Activated T-helper 1 cell treated with anti-CD3 and anti-CD28 coated beads, Interleukin-12 subunit alpha, Interleukin-12 subunit beta, Interleukin-2, Interleukin-4 antibody, amounts not matched to agents 30 ng/mL and 10 ng/mL and 1 ng/mL, durations not matched to agents 14 hours and 24 hours and 36 hours (primary cell): ENCODE results near the gene DPYD. TPM values are rescaled to one million over a fixed set of nuclear protein-coding genes. Genes with fewer than 3 reads are reported as not detected.
A peak's percentile ranks its signal among the peaks of the same experiment; 100 is the strongest.

ENCODE experiments used
- DNase-seq: peaks from one replicate; pipeline ENCODE4 v3.0.0; 2021; ENCODE audit warnings: low spot score
- H3K27ac Mint-ChIP-seq: one replicate; pipeline ENCODE4 v1.8.0; 2021; ENCODE audit warnings: mild to moderate bottlenecking, mixed read lengths
- H3K27me3 Mint-ChIP-seq: one replicate; pipeline ENCODE4 v1.8.0; 2022; ENCODE audit warnings: mild to moderate bottlenecking, moderate library complexity, mixed read lengths; ENCODE audit not compliant: insufficient read depth
- H3K36me3 Mint-ChIP-seq: one replicate; pipeline ENCODE4 v1.8.0; 2021; ENCODE audit warnings: low read depth, mixed read lengths
- H3K4me1 Mint-ChIP-seq: one replicate; pipeline ENCODE4 v1.8.0; 2021; ENCODE audit warnings: low read depth, mixed read lengths
- H3K4me3 Mint-ChIP-seq: one replicate; pipeline ENCODE4 v1.8.0; 2021; ENCODE audit warnings: mild to moderate bottlenecking, moderate library complexity, mixed read lengths
- H3K9me3 Mint-ChIP-seq: one replicate; pipeline ENCODE4 v1.8.0; 2021; ENCODE audit warnings: mixed read lengths
- intact Hi-C: fragments of 100-400 bp; cut with micrococcal nuclease; formaldehyde crosslinking; loops from one replicate; pipeline ENCODE4 v1.15.1; 2024
- total RNA-seq: library from RNA; stranded (reverse); gene quantifications from 2 replicates; pipeline ENCODE4 v1.2.3, GENCODE V29; 2022

Gene DPYD
- total RNA-seq, 1 donor from 2014 or later: 16.2 TPM

- intact Hi-C loops: no loop called here
- peaks cover 6% of the 10 kb centered on the region for H3K9me3 Mint-ChIP-seq
- H3K4me3 Mint-ChIP-seq: no peak overlapping the region
- H3K27ac Mint-ChIP-seq: no peak overlapping the region
- no peaks in the 10 kb centered on the region for H3K36me3 Mint-ChIP-seq
- DNase-seq: no peak
- H3K27me3 Mint-ChIP-seq: no peaks in the 10 kb centered on the region
- no peaks in the 10 kb centered on the region for H3K4me1 Mint-ChIP-seq
These were observed 366.9 kb downstream of the DPYD start for GRCh38 chr1:97553971-97554370.

DNA sequence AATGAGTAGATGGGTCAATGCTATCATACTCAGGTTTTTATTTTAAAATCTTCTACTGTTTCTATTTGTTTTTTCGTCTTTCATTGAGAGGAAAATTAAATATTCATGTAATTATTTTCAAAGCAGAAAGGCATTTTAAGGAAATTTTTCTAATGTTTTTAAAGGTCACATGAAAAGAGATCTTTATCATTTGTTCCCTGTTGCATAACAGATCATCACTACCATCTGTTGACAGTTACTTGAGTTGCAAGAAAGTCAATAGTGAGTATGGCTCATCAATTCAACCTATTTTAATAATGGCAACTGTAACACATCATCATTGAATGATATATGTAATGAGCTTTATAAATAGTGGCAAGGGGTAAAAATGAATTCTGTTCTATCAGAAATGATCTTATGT, 369.7 kb downstream of the DPYD start:
- no peaks in the 10 kb centered on the region for H3K9me3 Mint-ChIP-seq
- no peaks in the 10 kb centered on the region for H3K36me3 Mint-ChIP-seq
- intact Hi-C loops: no loop called here
- no peaks in the 10 kb centered on the region for H3K4me1 Mint-ChIP-seq
- no peak for DNase-seq
- no peak overlapping the region for H3K27ac Mint-ChIP-seq
- H3K27me3 Mint-ChIP-seq: no peaks in the 10 kb centered on the region
- no peak overlapping the region for H3K4me3 Mint-ChIP-seq

DNA sequence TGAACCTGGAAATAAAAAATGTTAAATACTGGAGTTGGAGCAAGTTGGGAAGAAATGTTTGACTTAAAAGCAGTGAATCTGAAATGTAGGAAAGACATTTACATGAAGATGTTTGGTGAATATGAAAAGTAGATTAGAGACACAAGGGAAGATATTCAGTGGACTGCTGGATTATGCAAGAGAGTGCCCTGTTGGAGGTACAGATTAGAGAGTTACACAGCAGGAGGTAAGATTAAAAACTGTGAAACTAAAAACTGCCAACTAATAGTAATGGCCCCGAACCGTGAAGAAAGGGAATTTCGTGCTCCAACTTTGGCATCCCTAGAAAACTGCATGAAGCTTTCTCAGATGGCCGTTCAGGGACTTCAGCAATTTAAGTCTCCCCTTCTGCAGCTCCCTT, 375.4 kb downstream of the DPYD start:
- Mint-ChIP-seq H3K9me3 (no peaks in the 10 kb centered on the region), H3K36me3 (peaks cover 2% of the 10 kb centered on the region), H3K4me3 (no peak overlapping the region), H3K27me3 (no peaks in the 10 kb centered on the region), H3K27ac (no peak overlapping the region), H3K4me1 (no peaks in the 10 kb centered on the region)
- intact Hi-C loops: no loop called here
- no peak for DNase-seq

GRCh38 chr1:97540346-97540888, 380.4 kb downstream of the DPYD start:
- H3K9me3 Mint-ChIP-seq: peaks cover 1% of the 10 kb centered on the region
- no peak for DNase-seq
- no peaks in the 10 kb centered on the region for H3K27me3 Mint-ChIP-seq
- no peak overlapping the region for H3K4me3 Mint-ChIP-seq
- intact Hi-C loops: no loop called here
- H3K36me3 Mint-ChIP-seq: peaks cover 2% of the 10 kb centered on the region
- no peak overlapping the region for H3K27ac Mint-ChIP-seq
- H3K4me1 Mint-ChIP-seq: no peaks in the 10 kb centered on the region

DNA sequence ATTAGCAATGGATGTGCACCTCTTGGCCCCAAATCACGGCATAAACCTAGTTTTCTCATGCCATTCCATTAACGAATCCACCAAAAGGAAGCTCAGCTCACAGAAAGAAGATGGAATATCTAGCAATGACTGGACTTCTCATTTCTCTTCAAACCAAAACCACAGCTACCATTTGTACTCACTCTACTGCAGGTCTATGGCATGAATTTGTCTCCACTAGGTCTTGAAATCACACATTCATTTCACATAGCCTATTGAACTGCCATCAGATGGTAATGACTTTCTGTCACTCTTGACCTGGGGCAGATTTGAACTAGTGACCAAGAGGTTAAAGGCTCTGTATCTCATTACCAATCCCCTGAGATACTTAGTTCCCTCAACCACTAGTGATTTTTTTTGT, 382.7 kb downstream of the DPYD start:
- H3K4me1 Mint-ChIP-seq: no peaks in the 10 kb centered on the region
- H3K27me3 Mint-ChIP-seq: no peaks in the 10 kb centered on the region
- intact Hi-C loops: no loop called here
- DNase-seq: no peak
- no peak overlapping the region for H3K4me3 Mint-ChIP-seq
- no peaks in the 10 kb centered on the region for H3K36me3 Mint-ChIP-seq
- peaks cover 8% of the 10 kb centered on the region for H3K9me3 Mint-ChIP-seq
- no peak overlapping the region for H3K27ac Mint-ChIP-seq

- peaks cover 3% of the 10 kb centered on the region for H3K36me3 Mint-ChIP-seq
These were observed 387.5 kb downstream of the DPYD start for GRCh38 chr1:97533358-97533757.

GRCh38 chr1:97529600-97529999, 391.2 kb downstream of the DPYD start:
- intact Hi-C loops: no loop called here
- Mint-ChIP-seq H3K4me1 (no peaks in the 10 kb centered on the region), H3K9me3 (no peaks in the 10 kb centered on the region), H3K36me3 (peaks cover 3% of the 10 kb centered on the region), H3K27me3 (no peaks in the 10 kb centered on the region), H3K27ac (no peak overlapping the region), H3K4me3 (no peak overlapping the region)
- no peak for DNase-seq

More at GRCh38 chr1:97533358-97533757, 387.5 kb downstream of the DPYD start:
- Mint-ChIP-seq H3K9me3 (peaks cover 8% of the 10 kb centered on the region), H3K4me1 (no peaks in the 10 kb centered on the region), H3K27me3 (no peaks in the 10 kb centered on the region), H3K4me3 (no peak overlapping the region), H3K27ac (no peak overlapping the region)
- no peak for DNase-seq
- intact Hi-C loops: no loop called here

- peaks cover 6% of the 10 kb centered on the region for H3K36me3 Mint-ChIP-seq
- H3K4me1 Mint-ChIP-seq: no peaks in the 10 kb centered on the region
- H3K4me3 Mint-ChIP-seq: no peak overlapping the region
- DNase-seq: no peak
- no peak overlapping the region for H3K27ac Mint-ChIP-seq
- intact Hi-C loops: no loop called here
- H3K9me3 Mint-ChIP-seq: peaks cover 11% of the 10 kb centered on the region
- no peaks in the 10 kb centered on the region for H3K27me3 Mint-ChIP-seq
These were observed 396.6 kb downstream of the DPYD start for GRCh38 chr1:97524211-97524610.

GRCh38 chr1:97516588-97516987, 404.2 kb downstream of the DPYD start:
- intact Hi-C loops: no loop called here
- no peak for DNase-seq
- Mint-ChIP-seq H3K4me3 (no peak overlapping the region), H3K9me3 (peaks cover 7% of the 10 kb centered on the region), H3K27me3 (no peaks in the 10 kb centered on the region), H3K4me1 (no peaks in the 10 kb centered on the region), H3K27ac (no peak overlapping the region), H3K36me3 (peaks cover 6% of the 10 kb centered on the region)

GRCh38 chr1:97508653-97509218, 412.1 kb downstream of the DPYD start:
- intact Hi-C loops: no loop called here
- no peak overlapping the region for H3K4me3 Mint-ChIP-seq
- H3K27ac Mint-ChIP-seq: no peak overlapping the region
- peaks cover 7% of the 10 kb centered on the region for H3K4me1 Mint-ChIP-seq
- H3K36me3 Mint-ChIP-seq: peaks cover 2% of the 10 kb centered on the region
- H3K27me3 Mint-ChIP-seq: no peaks in the 10 kb centered on the region
- DNase-seq: no peak
- H3K9me3 Mint-ChIP-seq: peaks cover 4% of the 10 kb centered on the region

DNA sequence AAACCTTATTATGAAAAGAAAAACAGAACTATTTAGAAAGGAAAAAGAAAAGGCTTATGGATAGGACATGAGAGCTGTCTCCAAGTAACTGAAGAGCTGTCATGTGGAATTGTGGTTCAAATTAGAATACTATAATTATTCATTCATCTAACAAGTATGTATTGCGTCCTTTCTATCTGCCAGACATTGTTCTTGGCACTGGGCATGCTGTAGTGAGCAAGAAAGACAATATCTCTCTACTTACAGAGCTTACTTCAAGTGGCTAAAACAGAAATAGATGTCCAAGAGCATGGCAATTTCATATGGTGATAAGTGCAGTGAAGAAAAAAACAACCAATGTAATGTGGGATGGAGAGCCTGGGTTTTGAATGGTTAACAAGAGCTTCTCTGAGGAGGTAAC, 413.0 kb downstream of the DPYD start:
- H3K27me3 Mint-ChIP-seq: no peaks in the 10 kb centered on the region
- no peak for DNase-seq
- H3K27ac Mint-ChIP-seq: no peak overlapping the region
- H3K4me3 Mint-ChIP-seq: no peak overlapping the region
- H3K9me3 Mint-ChIP-seq: peaks cover 4% of the 10 kb centered on the region
- intact Hi-C loops: no loop called here
- H3K4me1 Mint-ChIP-seq: peaks cover 7% of the 10 kb centered on the region
- peaks cover 2% of the 10 kb centered on the region for H3K36me3 Mint-ChIP-seq

- Mint-ChIP-seq H3K9me3 (peaks cover 4% of the 10 kb centered on the region), H3K27me3 (no peaks in the 10 kb centered on the region), H3K36me3 (peaks cover 2% of the 10 kb centered on the region), H3K4me3 (no peak overlapping the region), H3K27ac (no peak overlapping the region), H3K4me1 (peaks cover 7% of the 10 kb centered on the region)
- intact Hi-C loops: no loop called here
- DNase-seq: no peak
These were observed 414.5 kb downstream of the DPYD start for GRCh38 chr1:97506368-97506767.

GRCh38 chr1:97505816-97506215, 415.0 kb downstream of the DPYD start:
- intact Hi-C loops: no loop called here
- Mint-ChIP-seq H3K4me3 (no peak overlapping the region), H3K4me1 (peaks cover 7% of the 10 kb centered on the region), H3K27me3 (no peaks in the 10 kb centered on the region), H3K36me3 (peaks cover 2% of the 10 kb centered on the region), H3K27ac (peak overlapping the region; percentile 7), H3K9me3 (peaks cover 4% of the 10 kb centered on the region)
- DNase-seq: no peak

DNA sequence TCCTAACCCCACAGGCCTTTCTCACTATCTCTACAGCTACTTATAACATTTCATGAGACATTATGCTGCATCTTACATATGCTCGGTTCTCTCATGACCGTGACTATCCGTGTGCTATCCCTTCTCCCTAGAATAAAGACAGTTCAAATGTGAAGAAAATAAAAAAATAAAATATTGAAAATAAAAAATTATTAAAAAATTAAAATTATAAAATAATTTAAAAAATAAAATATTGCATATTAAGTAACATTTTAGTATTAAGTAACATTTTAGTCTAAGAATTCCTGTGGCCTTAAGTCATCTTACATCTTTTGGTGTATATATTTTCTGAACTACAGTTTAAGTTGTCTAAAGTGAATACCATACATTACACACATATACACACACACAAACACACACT, 415.5 kb downstream of the DPYD start:
- no peaks in the 10 kb centered on the region for H3K27me3 Mint-ChIP-seq
- no peak overlapping the region for H3K27ac Mint-ChIP-seq
- H3K4me1 Mint-ChIP-seq: peaks cover 7% of the 10 kb centered on the region
- no peak for DNase-seq
- intact Hi-C loops: no loop called here
- no peak overlapping the region for H3K4me3 Mint-ChIP-seq
- H3K9me3 Mint-ChIP-seq: peaks cover 4% of the 10 kb centered on the region
- peaks cover 2% of the 10 kb centered on the region for H3K36me3 Mint-ChIP-seq
